Spleen (tissue), 7 donors: ENCODE results near the gene C10orf71.

Source experiments
- POLR2AphosphoS5 ChIP-seq, 3 donors: sonication (generic); formaldehyde crosslinking; IDR thresholded peaks; one replicate each; pipeline ENCODE4 v1.5.1; 2017; ENCODE audit warnings: antibody characterized with exemption in 3 of 3
- TF ChIP-seq, protein P1 (sequence below), 11 experiments: fragments of 200-600 bp in 7 of 11; fragments of 450-650 bp in 4 of 11; sonication (generic) in 4 of 11; IDR thresholded peaks in 8 of 11; conservative IDR thresholded peaks in 3 of 11; 1 replicate in 7 of 11; 2 replicates in 4 of 11; pipeline versions ENCODE4 v1.4.0 to v1.8.0; 2016 to 2021; ENCODE audit warnings: antibody characterized with exemption in 11 of 11, inconsistent platforms in 4 of 11, mild to moderate bottlenecking in 1 of 11
- donor health status: DM: no; HTN: no; CAD: no; lungs with moderate emphysema.
- donor health status: DM: no; HTN: no; CAD: no.
- donor health status: DM: no; HTN: no; CAD: no.

DNA sequence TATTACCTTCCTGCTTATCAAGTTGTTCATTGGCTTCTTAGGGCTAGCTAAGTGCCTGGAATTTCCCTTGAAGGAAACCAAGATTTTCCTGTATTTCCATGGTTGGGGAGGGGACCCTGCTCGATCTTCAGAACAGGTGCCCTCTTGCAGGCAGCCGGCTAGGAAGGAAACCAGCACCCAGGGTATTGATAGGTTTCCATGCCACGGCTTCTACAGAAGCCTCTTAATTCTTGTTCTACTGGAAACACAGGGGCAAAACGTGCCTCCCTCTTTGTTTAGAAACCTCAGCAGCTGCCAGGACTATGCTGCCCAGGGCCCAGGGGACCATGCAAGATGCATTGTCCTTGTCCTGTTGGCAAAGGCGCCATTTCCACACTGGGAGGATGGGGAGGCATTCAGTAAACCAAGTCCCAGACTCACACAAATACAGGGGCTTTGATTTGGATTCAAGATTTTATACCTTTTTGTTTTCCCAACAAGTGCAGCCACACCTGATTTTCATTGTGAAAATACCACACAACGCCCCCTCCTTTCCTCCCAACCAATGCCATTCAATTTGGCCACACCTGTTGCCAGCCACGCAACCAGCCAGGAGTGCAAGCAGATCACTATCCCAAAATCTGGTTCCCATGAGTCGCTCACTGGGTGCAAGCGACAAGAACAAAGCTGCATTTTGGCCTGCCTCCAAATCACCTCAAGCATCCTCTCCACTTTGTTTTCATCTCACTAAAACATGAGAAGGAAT lies 29.6 kb downstream of the C10orf71 start:
- TF ChIP-seq, protein P1, sequence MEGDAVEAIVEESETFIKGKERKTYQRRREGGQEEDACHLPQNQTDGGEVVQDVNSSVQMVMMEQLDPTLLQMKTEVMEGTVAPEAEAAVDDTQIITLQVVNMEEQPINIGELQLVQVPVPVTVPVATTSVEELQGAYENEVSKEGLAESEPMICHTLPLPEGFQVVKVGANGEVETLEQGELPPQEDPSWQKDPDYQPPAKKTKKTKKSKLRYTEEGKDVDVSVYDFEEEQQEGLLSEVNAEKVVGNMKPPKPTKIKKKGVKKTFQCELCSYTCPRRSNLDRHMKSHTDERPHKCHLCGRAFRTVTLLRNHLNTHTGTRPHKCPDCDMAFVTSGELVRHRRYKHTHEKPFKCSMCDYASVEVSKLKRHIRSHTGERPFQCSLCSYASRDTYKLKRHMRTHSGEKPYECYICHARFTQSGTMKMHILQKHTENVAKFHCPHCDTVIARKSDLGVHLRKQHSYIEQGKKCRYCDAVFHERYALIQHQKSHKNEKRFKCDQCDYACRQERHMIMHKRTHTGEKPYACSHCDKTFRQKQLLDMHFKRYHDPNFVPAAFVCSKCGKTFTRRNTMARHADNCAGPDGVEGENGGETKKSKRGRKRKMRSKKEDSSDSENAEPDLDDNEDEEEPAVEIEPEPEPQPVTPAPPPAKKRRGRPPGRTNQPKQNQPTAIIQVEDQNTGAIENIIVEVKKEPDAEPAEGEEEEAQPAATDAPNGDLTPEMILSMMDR (IDR thresholded peaks at IDR 0.05 in 8 of 11, conservative IDR thresholded peaks at IDR 0.05 in 3 of 11): no peak
- TF ChIP-seq POLR2AphosphoS5 (IDR thresholded peaks at IDR 0.05): no peak
